Stimulated activated memory B cell treated with anti-CD40 and anti-IgM and Interleukin-4, amounts not matched to agents 10 μg/mL and 1 μg/mL and 100 μg/mL, for 72 hours (primary cell): Measurements from ENCODE around the gene PFDN1.

Experiments
- ATAC-seq: fragments of 150-1000 bp; cut with Tn5 transposase; 2 replicates; pipeline ENCODE4 v1.10.0; 2021
- H3K27ac Mint-ChIP-seq: one replicate; pipeline ENCODE4 v1.8.0; 2022; ENCODE audit warnings: mild to moderate bottlenecking, mixed read lengths
- H3K27me3 Mint-ChIP-seq: one replicate; pipeline ENCODE4 v1.8.0; 2022; ENCODE audit warnings: mixed read lengths
- H3K36me3 Mint-ChIP-seq: one replicate; pipeline ENCODE4 v1.8.0; 2022; ENCODE audit warnings: mixed read lengths
- H3K4me1 Mint-ChIP-seq: one replicate; pipeline ENCODE4 v1.8.0; 2022; ENCODE audit warnings: mixed read lengths
- H3K4me3 Mint-ChIP-seq: one replicate; pipeline ENCODE4 v1.8.0; 2022; ENCODE audit warnings: mild to moderate bottlenecking, moderate library complexity, mixed read lengths
- H3K9me3 Mint-ChIP-seq: one replicate; pipeline ENCODE4 v1.8.0; 2022; ENCODE audit warnings: mixed read lengths

The PFDN1 gene

DNA sequence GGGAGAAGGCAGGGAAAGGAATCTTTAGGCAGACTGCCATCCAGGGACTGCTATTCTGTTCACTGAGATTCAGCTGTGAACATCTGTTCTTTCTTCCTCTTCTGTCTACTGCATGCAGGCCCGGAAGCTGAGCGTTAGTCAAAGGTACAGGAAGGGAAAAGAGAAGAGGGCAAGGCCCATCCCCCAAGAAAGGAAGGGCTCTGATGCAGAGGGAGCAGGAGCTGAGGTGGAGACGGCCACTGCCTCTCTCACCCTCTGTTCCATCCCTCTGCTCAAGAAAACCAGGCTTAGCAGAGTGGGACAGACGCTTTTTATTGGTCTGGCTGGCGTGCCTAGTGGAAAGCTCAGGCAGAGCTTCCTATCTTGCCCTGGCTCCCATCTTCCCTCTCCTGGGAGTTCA lies 57.6 kb downstream of the PFDN1 start:
- H3K9me3 Mint-ChIP-seq = no peaks in the 10 kb centered on the region
- H3K4me3 Mint-ChIP-seq = no peak overlapping the region
- H3K27ac Mint-ChIP-seq = peak overlapping the region; percentile 48
- no peaks in the 10 kb centered on the region for H3K27me3 Mint-ChIP-seq
- peaks cover 31% of the 10 kb centered on the region for H3K36me3 Mint-ChIP-seq
- ATAC-seq = no peak
- H3K4me1 Mint-ChIP-seq = peaks cover 28% of the 10 kb centered on the region

DNA sequence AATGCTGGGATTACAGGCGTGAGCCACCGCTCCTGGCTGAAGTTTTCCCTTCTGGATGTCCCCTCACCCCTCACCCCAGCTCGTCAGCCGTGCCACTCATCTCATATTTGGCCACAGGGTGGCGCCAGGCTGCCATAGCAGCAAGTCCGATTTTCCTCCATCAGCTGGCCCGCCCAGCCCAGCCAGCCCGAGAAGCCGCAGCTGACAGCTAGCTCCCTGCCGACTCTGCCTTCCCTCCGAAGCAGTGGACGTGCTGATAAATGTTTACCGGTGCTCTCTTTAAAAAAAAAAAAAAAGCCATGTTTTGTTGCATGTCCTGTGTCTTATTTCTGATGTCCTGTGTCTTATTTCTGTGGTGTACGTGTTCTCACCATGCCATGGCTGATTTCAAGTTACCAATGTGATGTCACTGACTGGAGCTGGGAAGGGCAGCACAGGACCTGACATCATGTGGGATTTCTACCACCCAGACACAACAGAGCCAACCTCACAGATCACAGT lies 58.3 kb downstream of the PFDN1 start:
- Mint-ChIP-seq H3K9me3 (no peaks in the 10 kb centered on the region), H3K27me3 (no peaks in the 10 kb centered on the region), H3K36me3 (peaks cover 24% of the 10 kb centered on the region), H3K4me3 (no peak overlapping the region), H3K27ac (peak overlapping the region; percentile 48), H3K4me1 (peaks cover 25% of the 10 kb centered on the region)
- ATAC-seq = peak; percentile 78

DNA sequence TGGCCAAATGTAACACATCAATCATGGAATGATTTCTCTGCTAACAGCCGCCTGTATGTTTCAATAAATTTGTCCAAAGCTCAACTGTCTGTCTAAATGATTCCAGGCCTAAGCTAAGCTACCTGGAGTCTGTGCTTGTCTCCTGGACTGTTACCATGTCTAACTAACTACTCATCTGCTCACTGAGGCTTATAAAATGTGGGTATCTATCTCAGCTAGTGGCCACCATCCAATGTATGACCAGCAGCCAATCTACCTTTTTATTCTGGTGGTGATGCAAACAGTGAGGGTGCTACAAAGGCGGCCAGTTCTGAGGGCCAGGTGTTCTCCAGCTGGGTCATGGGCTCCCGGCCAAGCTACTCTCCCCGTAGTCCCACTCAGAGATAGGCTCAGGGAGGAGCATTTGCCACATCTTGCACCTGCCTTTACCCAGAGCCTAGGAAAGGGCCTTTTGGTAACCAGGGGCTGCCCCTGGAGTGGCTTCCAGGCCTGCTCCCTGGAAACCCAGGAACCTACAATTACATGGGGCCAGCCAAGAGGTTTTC lies 59.1 kb downstream of the PFDN1 start:
- H3K27me3 Mint-ChIP-seq = no peaks in the 10 kb centered on the region
- peaks cover 21% of the 10 kb centered on the region for H3K4me1 Mint-ChIP-seq
- no peaks in the 10 kb centered on the region for H3K9me3 Mint-ChIP-seq
- no peak for ATAC-seq
- peaks cover 21% of the 10 kb centered on the region for H3K36me3 Mint-ChIP-seq
- no peak overlapping the region for H3K4me3 Mint-ChIP-seq
- no peak overlapping the region for H3K27ac Mint-ChIP-seq

DNA sequence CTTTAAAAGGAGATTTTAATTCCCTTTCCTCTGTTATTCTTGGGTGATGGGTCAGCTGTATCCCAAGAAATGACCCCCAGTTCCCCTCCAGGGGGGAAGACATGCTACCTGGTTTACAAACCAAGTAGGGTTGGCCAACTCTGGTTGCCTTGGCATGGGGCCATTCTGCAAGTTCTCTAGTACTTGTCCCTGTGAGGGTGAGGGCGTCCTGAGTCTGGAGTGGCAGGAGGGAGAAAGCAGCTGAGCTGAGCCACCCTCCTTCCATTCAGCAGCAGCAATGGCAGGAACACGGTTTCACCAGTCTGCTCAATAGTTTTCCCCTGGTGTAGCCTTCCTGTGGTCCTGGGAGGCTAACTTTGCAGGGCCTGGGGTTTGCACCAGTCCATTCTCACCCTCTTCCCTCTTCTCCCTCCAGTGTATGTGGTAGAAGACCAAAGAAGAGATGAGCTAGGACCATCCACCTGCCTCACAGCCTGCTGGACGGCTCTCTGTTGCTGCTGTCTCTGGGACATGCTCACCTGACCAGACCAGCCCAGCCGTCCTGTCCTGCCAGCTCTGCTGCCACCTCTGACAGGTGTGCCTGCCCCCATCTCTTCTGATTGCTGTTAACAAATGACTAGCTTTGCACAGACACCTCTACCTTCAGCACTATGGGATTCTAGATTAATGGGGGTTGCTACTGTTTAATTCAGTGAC lies 59.9 kb downstream of the PFDN1 start:
- ATAC-seq = no peak
- Mint-ChIP-seq H3K4me3 (no peak overlapping the region), H3K9me3 (no peaks in the 10 kb centered on the region), H3K4me1 (peaks cover 21% of the 10 kb centered on the region), H3K36me3 (peaks cover 21% of the 10 kb centered on the region), H3K27me3 (no peaks in the 10 kb centered on the region), H3K27ac (no peak overlapping the region)

DNA sequence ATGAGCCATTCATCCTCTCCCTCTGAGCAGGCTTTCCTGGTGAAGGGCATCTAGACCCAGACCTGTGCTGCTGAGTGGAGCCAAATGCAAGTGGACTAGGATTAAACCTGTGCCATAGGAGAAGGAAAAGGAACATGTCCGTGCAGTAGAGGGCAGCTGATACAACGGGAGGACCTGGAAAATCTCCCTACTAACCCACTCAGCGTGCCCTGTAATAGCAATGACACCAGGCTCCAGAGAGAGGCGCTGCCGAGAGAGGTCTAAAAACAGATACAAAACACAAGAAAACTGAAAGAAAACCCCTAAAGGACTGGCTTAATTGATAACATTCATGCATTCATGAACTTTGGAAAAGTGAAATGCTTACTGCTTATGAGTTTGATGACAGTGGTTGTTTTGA lies 60.8 kb downstream of the PFDN1 start:
- Mint-ChIP-seq H3K9me3 (no peaks in the 10 kb centered on the region), H3K27ac (no peak overlapping the region), H3K4me1 (peaks cover 21% of the 10 kb centered on the region), H3K36me3 (peaks cover 21% of the 10 kb centered on the region), H3K27me3 (no peaks in the 10 kb centered on the region), H3K4me3 (no peak overlapping the region)
- ATAC-seq = no peak

DNA sequence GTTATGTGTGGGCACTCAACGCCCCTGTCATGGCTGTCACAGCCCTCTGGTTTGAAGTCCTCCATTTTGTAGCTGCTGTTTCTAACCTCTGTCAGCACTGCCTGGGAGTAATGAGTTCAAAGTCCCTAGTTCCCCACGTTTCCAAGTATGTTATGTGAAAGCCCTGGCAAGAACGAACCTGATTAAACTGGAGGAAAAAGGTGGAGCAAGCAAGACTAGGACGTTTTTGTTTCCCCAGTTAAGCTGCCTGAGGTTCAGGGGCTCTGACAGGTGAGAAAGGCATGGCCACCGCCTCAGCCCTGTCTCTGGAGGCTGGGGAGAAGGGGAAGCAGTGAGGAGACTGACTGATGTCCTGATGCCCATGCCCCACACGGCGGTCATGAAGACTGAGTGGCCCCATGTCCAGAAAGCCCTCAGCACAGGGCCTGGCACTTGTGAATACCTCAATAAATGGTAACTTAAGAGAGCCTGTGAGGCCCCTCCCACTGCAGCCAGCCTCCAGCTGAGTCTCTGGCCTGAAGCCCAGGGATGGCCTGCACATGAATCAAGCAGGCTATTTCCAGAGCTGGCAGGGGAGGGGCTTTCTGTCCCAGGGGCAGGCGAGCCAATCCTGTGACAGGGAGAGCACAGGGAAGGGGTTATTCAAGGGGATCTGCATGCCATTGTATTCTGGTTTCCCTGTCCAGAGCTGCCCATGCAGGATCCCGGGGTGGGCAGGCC lies 61.8 kb downstream of the PFDN1 start:
- ATAC-seq = no peak
- Mint-ChIP-seq H3K9me3 (no peaks in the 10 kb centered on the region), H3K27me3 (no peaks in the 10 kb centered on the region), H3K27ac (no peak overlapping the region), H3K4me3 (no peak overlapping the region), H3K4me1 (peaks cover 21% of the 10 kb centered on the region), H3K36me3 (peaks cover 20% of the 10 kb centered on the region)

DNA sequence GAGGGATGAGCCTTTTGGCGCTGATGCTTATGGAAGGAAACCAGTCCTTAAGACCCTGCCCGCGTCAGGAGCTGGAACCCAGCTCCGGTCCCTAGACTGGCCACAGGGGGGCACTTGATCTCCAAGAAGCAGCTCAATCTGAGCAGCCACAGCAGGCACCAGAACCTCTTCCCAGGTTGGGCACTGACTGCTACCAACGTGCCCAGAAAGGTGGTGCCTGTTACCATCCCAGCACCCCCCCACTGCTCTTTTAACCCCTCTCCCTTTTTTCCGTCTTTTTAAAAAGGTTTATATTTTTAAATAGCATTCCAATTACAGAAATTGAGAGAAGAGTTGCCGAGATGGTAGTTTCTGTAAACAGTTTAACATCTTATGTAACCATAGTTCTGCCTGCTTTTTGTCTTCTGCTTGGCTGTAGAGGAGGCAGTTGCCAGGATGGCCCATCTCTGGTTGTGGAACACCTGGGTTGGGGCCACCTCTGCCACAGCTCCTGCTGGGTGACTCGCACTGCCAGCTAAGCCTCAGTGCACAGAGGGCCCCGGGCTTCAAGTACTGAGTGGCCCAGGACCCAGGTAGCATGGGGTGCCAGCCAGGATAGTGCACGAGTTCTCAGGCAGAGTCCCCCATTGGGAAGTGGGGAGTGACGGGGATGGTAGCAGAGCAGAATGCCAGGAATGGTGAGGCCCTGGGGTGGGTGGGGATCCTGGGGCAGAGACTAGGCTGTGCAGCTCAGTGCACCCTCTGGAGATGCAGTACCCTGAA lies 62.8 kb downstream of the PFDN1 start:
- no peak overlapping the region for H3K4me3 Mint-ChIP-seq
- H3K27me3 Mint-ChIP-seq = no peaks in the 10 kb centered on the region
- H3K4me1 Mint-ChIP-seq = peaks cover 14% of the 10 kb centered on the region
- no peaks in the 10 kb centered on the region for H3K9me3 Mint-ChIP-seq
- H3K36me3 Mint-ChIP-seq = peaks cover 10% of the 10 kb centered on the region
- ATAC-seq = peak; percentile 55
- H3K27ac Mint-ChIP-seq = no peak overlapping the region

DNA sequence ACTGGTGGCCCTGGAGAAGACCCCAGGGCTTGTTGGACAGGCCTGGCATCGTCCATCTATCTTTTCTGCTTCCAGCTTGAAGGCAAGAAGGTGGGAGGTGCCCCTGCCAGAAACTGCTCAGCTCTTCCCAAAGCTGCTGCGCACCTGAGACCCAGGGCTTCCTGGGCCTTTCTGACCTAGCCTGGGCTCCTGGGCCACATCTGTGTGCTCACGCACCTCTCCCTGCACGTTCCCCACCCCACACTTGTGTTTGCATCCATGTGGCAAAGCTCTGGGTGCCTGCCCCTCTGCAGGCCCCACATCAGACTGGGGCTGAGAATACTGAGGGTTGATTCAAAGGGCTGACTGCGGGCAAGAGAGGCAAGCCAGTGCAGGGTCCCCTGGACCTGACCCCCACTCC lies 63.4 kb downstream of the PFDN1 start:
- Mint-ChIP-seq H3K4me3 (no peak overlapping the region), H3K27ac (no peak overlapping the region), H3K27me3 (no peaks in the 10 kb centered on the region), H3K4me1 (peaks cover 7% of the 10 kb centered on the region), H3K9me3 (no peaks in the 10 kb centered on the region), H3K36me3 (peaks cover 3% of the 10 kb centered on the region)
- no peak for ATAC-seq

DNA sequence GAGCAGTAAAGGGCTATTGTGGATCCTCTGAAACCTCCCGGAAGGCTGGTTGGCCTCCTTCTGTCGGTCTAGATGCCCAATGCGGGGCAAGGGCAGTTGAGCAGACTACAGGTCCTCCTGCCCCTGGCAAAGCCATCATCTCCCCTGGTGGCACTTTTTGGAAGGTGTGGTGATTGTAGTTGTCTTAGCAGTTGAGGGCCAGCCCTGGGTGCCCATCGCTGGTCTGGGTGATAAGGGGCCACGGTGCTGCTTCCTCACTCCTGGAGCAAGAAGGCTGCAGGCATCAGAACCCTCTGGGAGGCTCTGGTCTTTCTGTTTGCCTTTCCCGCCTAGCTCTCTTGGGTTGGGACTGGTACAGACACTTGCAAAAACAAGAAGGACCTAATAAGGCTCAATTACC lies 64.1 kb downstream of the PFDN1 start:
- Mint-ChIP-seq H3K27me3 (no peaks in the 10 kb centered on the region), H3K4me3 (no peak overlapping the region), H3K9me3 (no peaks in the 10 kb centered on the region), H3K27ac (no peak overlapping the region), H3K36me3 (no peaks in the 10 kb centered on the region), H3K4me1 (peaks cover 5% of the 10 kb centered on the region)
- ATAC-seq = no peak

DNA sequence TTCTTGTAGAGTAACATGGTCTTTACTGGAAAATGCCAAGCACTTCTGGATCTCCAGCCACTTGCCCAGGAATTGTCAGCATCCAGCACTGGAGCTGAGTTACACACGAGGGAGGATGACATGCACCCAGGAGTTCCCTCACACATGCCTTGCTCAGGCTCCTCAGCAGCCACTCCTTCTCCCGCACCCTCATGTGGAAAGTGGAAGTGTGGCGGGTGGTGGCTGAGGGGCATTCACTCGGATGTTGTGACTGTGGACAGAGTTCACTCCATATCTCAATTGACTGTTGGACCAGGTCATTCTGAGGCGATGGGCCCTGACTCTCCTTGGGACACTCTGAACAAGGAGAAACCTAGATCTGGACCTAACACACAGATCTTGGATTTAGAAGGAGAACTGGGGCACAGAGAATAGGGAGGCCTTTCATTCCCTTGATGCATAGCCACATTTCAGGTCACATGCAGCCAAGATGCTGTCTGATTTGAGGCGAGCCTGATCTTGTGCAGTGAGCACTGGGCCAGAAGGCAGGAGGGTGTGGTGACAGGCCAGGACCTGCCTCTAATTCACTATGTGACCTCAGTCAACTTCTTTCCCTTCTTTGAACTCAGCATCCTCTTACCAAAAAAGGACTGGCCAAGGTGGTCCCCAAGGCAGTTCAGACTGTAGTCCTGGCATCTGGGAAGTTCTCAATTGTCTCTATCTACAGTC lies 65.9 kb downstream of the PFDN1 start:
- Mint-ChIP-seq H3K9me3 (no peaks in the 10 kb centered on the region), H3K4me3 (no peak overlapping the region), H3K4me1 (peaks cover 5% of the 10 kb centered on the region), H3K27me3 (no peaks in the 10 kb centered on the region), H3K27ac (no peak overlapping the region), H3K36me3 (peaks cover 4% of the 10 kb centered on the region)
- ATAC-seq = no peak

DNA sequence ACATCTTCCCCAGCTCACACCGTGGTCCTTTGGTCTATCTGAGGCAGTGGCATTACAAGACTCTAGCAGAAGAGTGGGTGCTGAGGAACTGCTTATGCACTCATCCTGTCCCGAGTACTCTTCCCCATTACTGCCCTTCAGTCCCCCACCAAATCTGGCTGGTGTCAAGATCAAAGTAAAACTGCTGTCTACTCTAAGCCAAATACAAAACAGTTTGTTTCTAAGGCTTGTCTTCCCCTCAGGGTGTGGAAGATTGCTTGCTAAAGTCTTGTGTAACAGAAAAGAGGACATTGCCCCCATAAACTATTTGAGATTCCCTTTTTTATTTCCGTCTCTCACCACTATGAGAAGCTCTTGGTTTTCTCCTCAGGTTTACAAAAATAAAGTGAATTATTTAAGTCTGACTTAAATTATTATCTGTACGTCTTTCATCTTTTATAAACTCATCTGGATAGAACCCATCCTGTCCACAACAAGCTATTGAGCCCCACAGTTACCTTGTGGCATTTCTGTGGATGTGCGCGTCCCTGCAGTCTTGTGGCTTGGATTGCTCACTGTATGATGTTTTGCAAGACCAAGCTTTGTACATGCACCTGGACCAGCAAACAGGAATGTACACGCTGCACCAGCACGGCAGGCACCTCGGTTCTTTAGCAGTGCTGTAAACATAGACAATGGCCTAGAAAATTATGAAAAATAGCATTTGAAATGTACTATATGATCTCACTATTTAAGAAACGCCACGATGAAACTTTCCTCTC lies 66.9 kb downstream of the PFDN1 start:
- H3K4me3 Mint-ChIP-seq = no peak overlapping the region
- peaks cover 12% of the 10 kb centered on the region for H3K36me3 Mint-ChIP-seq
- no peaks in the 10 kb centered on the region for H3K27me3 Mint-ChIP-seq
- ATAC-seq = no peak
- H3K27ac Mint-ChIP-seq = no peak overlapping the region
- no peaks in the 10 kb centered on the region for H3K9me3 Mint-ChIP-seq
- peaks cover 5% of the 10 kb centered on the region for H3K4me1 Mint-ChIP-seq

DNA sequence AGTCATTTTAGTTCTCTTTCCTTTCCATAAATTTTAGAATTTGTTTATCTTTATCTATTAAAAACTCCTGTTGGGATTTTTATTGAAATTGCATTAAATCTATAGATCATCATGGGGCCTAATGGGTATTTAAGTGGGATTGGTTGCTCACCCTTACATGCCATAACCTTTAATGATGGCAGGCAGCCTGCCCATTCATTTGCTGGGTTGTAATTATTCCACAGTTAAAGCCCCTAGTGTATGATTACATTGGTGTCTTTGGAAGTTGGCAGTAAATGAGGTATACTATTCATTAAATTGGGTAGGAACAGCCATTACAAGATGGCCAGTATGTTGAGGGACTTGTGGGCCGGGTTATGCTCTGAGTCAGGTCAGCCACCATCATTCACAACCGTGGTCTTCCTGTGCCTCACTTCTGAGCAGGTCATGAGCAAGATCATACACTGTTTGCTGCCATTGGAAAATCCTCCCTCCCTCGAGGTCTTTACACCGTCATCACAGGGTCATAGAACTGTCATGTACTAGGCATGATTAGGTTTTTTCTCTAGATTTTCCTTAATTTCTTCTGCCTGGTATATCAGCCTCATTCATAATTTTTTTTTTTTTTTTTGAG lies 68.4 kb downstream of the PFDN1 start:
- no peaks in the 10 kb centered on the region for H3K27me3 Mint-ChIP-seq
- H3K4me3 Mint-ChIP-seq = no peak overlapping the region
- no peaks in the 10 kb centered on the region for H3K9me3 Mint-ChIP-seq
- no peak overlapping the region for H3K27ac Mint-ChIP-seq
- ATAC-seq = no peak
- H3K36me3 Mint-ChIP-seq = peaks cover 12% of the 10 kb centered on the region
- H3K4me1 Mint-ChIP-seq = no peaks in the 10 kb centered on the region

DNA sequence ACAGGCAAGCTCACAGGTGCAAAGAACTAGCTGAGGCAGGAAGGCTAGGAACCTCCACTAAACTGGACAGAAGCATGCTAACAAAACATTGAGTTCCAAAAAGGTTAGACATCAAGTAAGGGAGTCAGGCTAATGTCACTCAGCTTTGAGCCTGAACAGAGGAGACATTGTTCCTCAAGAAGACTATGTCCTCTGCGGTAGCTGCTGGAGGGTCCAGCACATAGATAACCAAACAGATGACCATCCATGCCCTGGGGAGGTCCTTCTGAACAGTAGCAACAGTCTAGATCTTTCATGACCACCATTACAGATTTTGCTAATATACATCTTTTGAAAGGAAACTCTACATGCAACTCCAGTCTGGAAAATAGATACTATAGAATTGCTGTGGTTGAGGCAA lies 70.2 kb downstream of the PFDN1 start:
- H3K36me3 Mint-ChIP-seq = peaks cover 16% of the 10 kb centered on the region
- no peak for ATAC-seq
- no peak overlapping the region for H3K27ac Mint-ChIP-seq
- H3K9me3 Mint-ChIP-seq = no peaks in the 10 kb centered on the region
- H3K27me3 Mint-ChIP-seq = no peaks in the 10 kb centered on the region
- H3K4me3 Mint-ChIP-seq = no peak overlapping the region
- no peaks in the 10 kb centered on the region for H3K4me1 Mint-ChIP-seq

DNA sequence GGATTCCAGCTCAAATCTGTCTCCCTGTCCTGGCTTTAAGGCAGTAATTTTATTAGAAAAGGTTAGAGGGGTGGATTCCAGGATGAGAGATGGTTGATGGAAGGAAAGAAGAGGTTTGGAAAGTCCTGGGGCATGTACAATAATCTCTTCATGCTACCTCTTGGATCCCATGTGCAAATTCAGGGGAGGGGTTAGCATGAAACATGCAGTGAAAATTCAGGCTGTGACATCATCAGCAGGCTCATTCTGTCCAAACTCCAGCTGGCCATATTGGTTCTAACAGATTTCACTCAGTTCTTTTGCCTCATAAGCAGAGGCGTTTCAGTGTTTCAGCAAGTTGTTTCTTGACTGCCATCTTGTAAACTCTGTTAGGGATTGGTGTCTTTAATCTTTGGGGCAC lies 72.5 kb downstream of the PFDN1 start:
- H3K4me3 Mint-ChIP-seq = no peak overlapping the region
- H3K27ac Mint-ChIP-seq = no peak overlapping the region
- H3K36me3 Mint-ChIP-seq = peaks cover 22% of the 10 kb centered on the region
- ATAC-seq = no peak
- no peaks in the 10 kb centered on the region for H3K9me3 Mint-ChIP-seq
- no peaks in the 10 kb centered on the region for H3K27me3 Mint-ChIP-seq
- H3K4me1 Mint-ChIP-seq = no peaks in the 10 kb centered on the region
